Pancreas (tissue), 10 donors: ENCODE data around the gene MXRA5. TPM values are rescaled to one million over a fixed set of nuclear protein-coding genes. Genes with fewer than 3 reads are reported as not detected.

Experiments
- ATAC-seq, 4 donors: fragments of 200-7000 bp; cut with Tn5 transposase; one replicate each; pipeline versions ENCODE4 v1.8.0 to v1.9.1; 2020; ENCODE audit warnings: mild to moderate bottlenecking in 4 of 4, moderate library complexity in 4 of 4
- DNase-seq, 6 donors: peaks; one replicate each; pipeline ENCODE4 v3.0.0-alpha.2; 2020
- FAIRE-seq: peaks from 2 replicates; lab custom pipeline; 2012; peaks lifted over from hg19 to GRCh38; lab: Jason Lieb, UNC
- H3K27ac ChIP-seq, 4 donors: fragments of 200-600 bp; sonication (generic); 1 replicate in 3 of 4; 2 replicates in 1 of 4; pipeline versions ENCODE4 v1.5.0 to v1.8.0; 2020
- H3K27me3 ChIP-seq, 4 donors: fragments of 200-600 bp; one replicate each; pipeline ENCODE4 v1.8.0; 2021
- H3K36me3 ChIP-seq, 3 donors: fragments of 200-600 bp; sonication (generic) in 1 of 3; one replicate each; pipeline versions ENCODE4 v1.5.0 to v1.8.0; 2020 to 2021
- H3K4me1 ChIP-seq, 3 donors: fragments of 200-600 bp; one replicate each; pipeline ENCODE4 v1.8.0; 2021
- H3K4me3 ChIP-seq, 4 donors: fragments of 200-600 bp; sonication (generic) in 2 of 4; one replicate each; pipeline versions ENCODE4 v1.5.0 to v1.8.0; 2020 to 2021
- H3K9me3 ChIP-seq, 4 donors: fragments of 200-600 bp; one replicate each; pipeline ENCODE4 v1.8.0; 2021
- CTCF ChIP-seq, 4 donors: fragments of 200-600 bp; sonication (generic) in 3 of 4; IDR thresholded peaks; one replicate each; pipeline versions ENCODE4 v1.5.0 to v1.8.0; 2021; ENCODE audit warnings: antibody characterized with exemption in 4 of 4
- WGBS, 2 donors: extraction: QIAGEN DNeasy Blood & Tissue Kit; methylation state at CpG; one replicate each; pipeline ENCODE4 v1.1.7; 2013; 5-methylcytosine and 5-hydroxymethylcytosine counted together
- intact Hi-C, 3 donors: fragments of 100-400 bp; cut with DNase I; formaldehyde crosslinking; loops; one replicate each; pipeline versions ENCODE4 v1.11.1 to v1.14.2; 2022
- polyA plus RNA-seq, 2 donors: library from polyadenylated mRNA; stranded (reverse); fragments of 200-250 nt; gene quantifications; one replicate each; pipeline ENCODE4 v1.2.3, GENCODE V29; 2013
- total RNA-seq, 6 donors: library from RNA; stranded (reverse); fragmentation: NEBNext Ultra II Directional in 4 of 6; extraction: Animal tissue kit (Norgen Biotek cat#: 25700) in 4 of 6; gene quantifications; one replicate each; pipeline versions ENCODE4 v1.2.1 to v1.2.4, GENCODE V29; 2021 to 2023
- donor health status: healthy with polysubstance abuse.
- donor health status: DM: no; HTN: no; CAD: no; lungs with moderate emphysema.
- donor health status: DM: no; HTN: no; CAD: no.
- donor health status: control.
- donor health status: control.
- donor health status: Bipolar disorder and iron deficiency.
- donor health status: DM: yes; HTN: yes; CAD: no.
- donor health status: DM: no; HTN: no; CAD: no.
- donor health status: DM: no; HTN: no; CAD: no.
- donor health status: DM: yes; HTN: yes; CAD: no.

Gene MXRA5
- total and polyA plus RNA-seq, 8 donors: 0.59 to 34.5 (median 3.9) TPM

DNA sequence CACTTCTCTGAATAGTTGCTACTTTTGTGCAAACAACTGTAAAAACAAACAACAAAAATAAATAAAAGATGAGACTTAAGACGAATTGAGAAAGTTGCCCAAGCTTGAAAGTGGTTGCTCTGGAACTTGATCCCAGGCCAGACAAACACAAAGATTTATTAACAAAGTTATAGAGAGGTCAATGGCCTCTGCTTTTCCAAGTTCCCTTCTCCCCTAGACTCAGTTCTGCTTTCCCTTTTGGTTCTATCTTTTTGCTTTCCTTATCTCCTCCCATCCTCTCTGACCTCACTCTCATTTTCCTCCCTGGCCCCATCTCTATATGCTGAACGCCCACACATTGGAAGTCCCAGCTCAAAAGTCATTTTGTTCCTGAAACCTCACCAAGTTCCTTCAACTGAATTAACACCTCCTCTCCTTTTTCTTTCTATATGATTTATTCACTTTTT is 82.7 kb downstream of the MXRA5 start:
- WGBS, 2 donors: 41 to 44% methylated on average over 2 of the region's 2 CpGs
- ATAC-seq: peak in 2 of 4 donors; percentile 32 to 71
- H3K27ac ChIP-seq: no peak overlapping the region
- H3K4me3 ChIP-seq: no peak overlapping the region
- DNase-seq: no peak
- H3K27me3 ChIP-seq: no peaks in the 10 kb centered on the region
- no peak for FAIRE-seq
- no peak for TF ChIP-seq CTCF (IDR thresholded peaks at IDR 0.05)
- no peaks in the 10 kb centered on the region for H3K9me3 ChIP-seq
- H3K36me3 ChIP-seq: no peaks in the 10 kb centered on the region
- intact Hi-C loops: no loop called here
- no peaks in the 10 kb centered on the region for H3K4me1 ChIP-seq

DNA sequence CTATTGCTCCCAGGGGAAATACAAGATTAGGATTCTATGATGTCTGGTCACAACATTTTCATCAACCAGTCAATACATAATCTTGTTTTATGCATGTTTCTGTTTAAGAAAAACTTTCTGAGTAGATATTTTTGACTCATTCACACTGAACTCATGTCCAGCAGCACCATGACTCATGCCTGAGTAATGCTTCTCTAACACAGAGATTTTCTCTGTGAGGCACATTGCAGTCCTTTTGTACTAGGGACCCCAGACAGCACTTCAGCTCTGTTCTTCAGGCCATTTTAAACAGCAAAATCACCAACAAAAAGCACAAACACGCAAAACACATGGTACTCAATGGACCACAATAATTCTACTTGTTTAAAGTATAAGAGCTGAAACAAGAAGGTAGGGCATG is 83.6 kb downstream of the MXRA5 start:
- intact Hi-C loops: no loop called here
- ATAC-seq (peak in 2 of 4 donors; percentile 61 to 80), DNase-seq (no peak), FAIRE-seq (no peak)
- H3K9me3 ChIP-seq: no peaks in the 10 kb centered on the region
- 60 to 79% methylated on average over 1 of the region's 1 CpG for WGBS, 2 donors
- no peaks in the 10 kb centered on the region for H3K4me1 ChIP-seq
- no peak overlapping the region for H3K4me3 ChIP-seq
- TF ChIP-seq CTCF (IDR thresholded peaks at IDR 0.05): no peak
- no peaks in the 10 kb centered on the region for H3K27me3 ChIP-seq
- no peaks in the 10 kb centered on the region for H3K36me3 ChIP-seq
- no peak overlapping the region for H3K27ac ChIP-seq
